Tibial artery (tissue), 4 donors: ENCODE results near the gene KLK15.

ENCODE experiments used
- DNase-seq, 2 donors: peaks; one replicate each; pipeline ENCODE4 v3.0.0-alpha.2; 2019
- H3K27ac ChIP-seq, 2 donors: fragments of 200-600 bp; sonication (generic) in 1 of 2; 1 replicate in 1 of 2; 2 replicates in 1 of 2; pipeline ENCODE4 v1.5.1; 2018 to 2019; ENCODE audit warnings: mild to moderate bottlenecking in 1 of 2
- H3K27me3 ChIP-seq, 2 donors: fragments of 200-600 bp; sonication (generic) in 1 of 2; one replicate each; pipeline versions ENCODE4 v1.5.1 to v1.6.0; 2016 to 2019
- H3K36me3 ChIP-seq, 3 donors: fragments of 200-600 bp; sonication (generic) in 2 of 3; one replicate each; pipeline ENCODE4 v1.5.1; 2016 to 2019; ENCODE audit warnings: mild to moderate bottlenecking in 2 of 3
- H3K4me1 ChIP-seq, 4 donors: fragments of 200-600 bp; sonication (generic) in 2 of 4; 1 replicate in 3 of 4; 2 replicates in 1 of 4; pipeline ENCODE4 v1.5.1; 2016 to 2019
- H3K4me3 ChIP-seq, 2 donors: fragments of 200-600 bp; sonication (generic) in 1 of 2; 1 replicate in 1 of 2; 2 replicates in 1 of 2; pipeline ENCODE4 v1.5.1; 2018 to 2019; ENCODE audit warnings: mild to moderate bottlenecking in 2 of 2
- H3K9me3 ChIP-seq, 3 donors: fragments of 200-600 bp; sonication (generic) in 1 of 3; one replicate each; pipeline ENCODE4 v1.5.1; 2016 to 2019
- CTCF ChIP-seq, 2 experiments: fragments of 200-600 bp in 1 of 2; fragments of 450-650 bp in 1 of 2; IDR thresholded peaks; one replicate each; pipeline ENCODE4 v1.5.1; 2017 to 2019; ENCODE audit warnings: antibody characterized with exemption in 2 of 2, mild to moderate bottlenecking in 1 of 2, moderate library complexity in 1 of 2
- intact Hi-C: fragments of 100-400 bp; cut with DNase I; formaldehyde crosslinking; loops from one replicate; pipeline ENCODE4 v1.15.0; 2023; ENCODE audit warnings: low total_unique reads

KLK15 gene

GRCh38 chr19:50833117-50833801 is at the start of gene KLK15:
TSS of gene KLK15 (minus strand) at chr19:50833574. CDS start at chr19:50831492, 2,082 bp downstream.
- Histone ChIP-seq H3K4me1 (peaks cover 0 to 12% (median 11%) of the 10 kb centered on the region in 4 donors), H3K27ac (no peak within 1 kb of the TSS), H3K27me3 (peaks cover 0 to 69% of the 10 kb centered on the region in 2 donors), H3K9me3 (no peaks in the 10 kb centered on the region), H3K4me3 (no peak within 1 kb of the TSS), H3K36me3 (no peaks in the 10 kb centered on the region)
- no peak for DNase-seq
- intact Hi-C loops = no loop called here
- no peak for TF ChIP-seq CTCF (IDR thresholded peaks at IDR 0.05)

GRCh38 chr19:50882188-50882587 is 48.8 kb upstream of the KLK15 start:
- intact Hi-C loops = no loop called here
- Histone ChIP-seq H3K27ac (no peak overlapping the region), H3K4me3 (no peak overlapping the region), H3K9me3 (no peaks in the 10 kb centered on the region), H3K27me3 (peaks cover 0 to 18% of the 10 kb centered on the region in 2 donors), H3K36me3 (no peaks in the 10 kb centered on the region), H3K4me1 (no peaks in the 10 kb centered on the region)
- no peak for TF ChIP-seq CTCF (IDR thresholded peaks at IDR 0.05)
- DNase-seq = no peak

- no peak for DNase-seq
- Histone ChIP-seq H3K9me3 (no peaks in the 10 kb centered on the region), H3K27ac (no peak overlapping the region), H3K4me3 (no peak overlapping the region), H3K36me3 (no peaks in the 10 kb centered on the region), H3K27me3 (peaks cover 0 to 27% of the 10 kb centered on the region in 2 donors), H3K4me1 (no peaks in the 10 kb centered on the region)
- intact Hi-C loops = no loop called here
- no peak for TF ChIP-seq CTCF (IDR thresholded peaks at IDR 0.05)
Measured at GRCh38 chr19:50880241-50880640, 46.9 kb upstream of the KLK15 start.

GRCh38 chr19:50878851-50879250 is 45.5 kb upstream of the KLK15 start:
- no peaks in the 10 kb centered on the region for H3K36me3 ChIP-seq
- TF ChIP-seq CTCF (IDR thresholded peaks at IDR 0.05) = no peak
- intact Hi-C loops = no loop called here
- DNase-seq = no peak
- H3K27me3 ChIP-seq = peaks cover 0 to 36% of the 10 kb centered on the region in 2 donors
- no peaks in the 10 kb centered on the region for H3K9me3 ChIP-seq
- H3K27ac ChIP-seq = no peak overlapping the region
- no peak overlapping the region for H3K4me3 ChIP-seq
- no peaks in the 10 kb centered on the region for H3K4me1 ChIP-seq

GRCh38 chr19:50877338-50877737 is 44.0 kb upstream of the KLK15 start:
- no peak for TF ChIP-seq CTCF (IDR thresholded peaks at IDR 0.05)
- Histone ChIP-seq H3K36me3 (no peaks in the 10 kb centered on the region), H3K27ac (no peak overlapping the region), H3K27me3 (peaks cover 0 to 42% of the 10 kb centered on the region in 2 donors), H3K9me3 (no peaks in the 10 kb centered on the region), H3K4me3 (no peak overlapping the region), H3K4me1 (no peaks in the 10 kb centered on the region)
- no peak for DNase-seq
- intact Hi-C loops = no loop called here
